Central memory CD8-positive, alpha-beta T cell (primary cell): ENCODE data around the gene PALLD.
"Not testable (repeated sequence)": the region's sequence is repeated elsewhere in the genome, so short reads cannot be mapped to it uniquely, and the experiment has no call there.

Experiments used
- ATAC-seq: fragments of 150-1000 bp; cut with Tn5 transposase; replicated peaks from 2 replicates; pipeline ENCODE4 v1.10.0; 2022; ENCODE audit warnings: mild to moderate bottlenecking, moderate FRiP score, moderate number of reproducible peaks; ENCODE audit not compliant: poor library complexity, severe bottlenecking; ENCODE audit errors: extremely low read depth
- DNase-seq, 2 donors: peaks; one replicate each; pipeline ENCODE4 v3.0.0; 2021; ENCODE audit warnings: low spot score in 2 of 2
- H3K27ac Mint-ChIP-seq: one replicate; pipeline ENCODE4 v1.8.0; 2022; ENCODE audit warnings: low read depth, mild to moderate bottlenecking, moderate library complexity, mixed read lengths
- H3K27me3 Mint-ChIP-seq: one replicate; pipeline ENCODE4 v1.8.0; 2022; ENCODE audit warnings: mixed read lengths
- H3K36me3 Mint-ChIP-seq: one replicate; pipeline ENCODE4 v1.8.0; 2022; ENCODE audit warnings: mild to moderate bottlenecking, moderate library complexity, mixed read lengths; ENCODE audit not compliant: insufficient read depth
- H3K4me1 Mint-ChIP-seq: one replicate; pipeline ENCODE4 v1.8.0; 2022; ENCODE audit warnings: mixed read lengths
- H3K4me3 Mint-ChIP-seq: one replicate; pipeline ENCODE4 v1.8.0; 2022; ENCODE audit warnings: mild to moderate bottlenecking, moderate library complexity, mixed read lengths
- H3K9me3 Mint-ChIP-seq: one replicate; pipeline ENCODE4 v1.8.0; 2022; ENCODE audit warnings: mixed read lengths

The PALLD gene

DNA sequence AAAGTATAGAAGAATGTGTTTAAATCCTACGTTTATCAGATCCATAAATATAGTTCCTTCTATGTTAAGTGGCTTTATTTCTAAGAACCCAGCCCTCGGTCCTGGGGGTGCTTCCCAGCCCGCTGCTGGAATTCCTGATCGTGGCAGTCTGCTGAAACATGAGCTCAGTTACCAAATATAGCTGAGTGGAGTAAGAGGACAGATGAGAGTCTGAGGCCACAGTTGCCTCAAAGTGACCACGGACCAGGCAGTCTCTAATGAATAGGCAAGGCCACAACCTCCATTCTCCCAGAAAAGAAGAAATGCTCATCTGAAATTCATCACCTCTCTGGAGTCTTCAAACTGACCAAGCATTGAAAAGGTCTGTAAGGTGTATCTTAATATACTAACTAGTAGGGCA lies at the start of gene PALLD:
PALLD (plus strand) TSS at position 219 of the 400 bp plus-strand sequence.
- Mint-ChIP-seq H3K4me1 (no peaks in the 10 kb centered on the region), H3K9me3 (no peaks in the 10 kb centered on the region), H3K36me3 (no peaks in the 10 kb centered on the region), H3K27me3 (peaks cover 38% of the 10 kb centered on the region), H3K27ac (no peak within 1 kb of the TSS), H3K4me3 (no peak within 1 kb of the TSS)
- DNase-seq = no peak
- no peak for ATAC-seq

GRCh38 chr4:168449063-168449462 lies 47.8 kb upstream of the PALLD start:
- H3K4me3 Mint-ChIP-seq, H3K27me3 Mint-ChIP-seq, ATAC-seq, DNase-seq, H3K27ac Mint-ChIP-seq, H3K9me3 Mint-ChIP-seq: not testable (repeated sequence)
- Mint-ChIP-seq H3K36me3 (peaks cover 18% of the 10 kb centered on the region), H3K4me1 (peaks cover 21% of the 10 kb centered on the region)

DNA sequence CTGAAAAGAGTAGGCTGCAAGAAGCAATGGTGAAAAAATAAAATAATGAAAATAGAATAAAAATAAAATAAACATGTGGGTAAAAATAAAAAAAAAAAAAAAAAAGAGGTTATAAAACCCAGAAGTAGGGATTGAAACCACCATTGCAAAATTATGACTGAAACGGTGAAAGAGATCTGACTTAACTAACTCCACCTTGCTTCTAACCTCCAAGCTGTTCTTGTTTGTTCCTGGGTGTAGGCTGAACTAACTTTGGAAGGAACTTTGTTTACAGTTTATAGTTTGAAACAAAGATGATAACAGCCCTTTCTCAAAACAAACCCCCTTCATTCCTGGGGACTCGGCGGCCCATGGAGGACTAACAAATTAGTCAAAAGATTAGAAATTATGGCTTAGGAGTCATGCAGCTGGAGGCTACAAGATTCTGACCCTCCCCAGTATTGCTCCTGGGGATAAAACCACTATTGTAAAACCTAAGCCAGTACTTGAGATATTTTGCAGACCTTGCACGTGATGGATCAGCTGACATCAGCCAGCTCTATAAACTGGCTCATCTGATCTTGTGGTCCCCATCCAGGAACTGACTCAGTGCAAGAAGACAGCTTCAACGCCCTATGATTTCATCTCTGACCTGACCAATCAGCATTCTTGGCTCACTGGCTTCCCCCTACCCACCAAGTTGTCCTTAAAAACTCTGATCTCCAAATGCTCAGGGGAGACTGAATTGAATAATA lies 47.0 kb upstream of the PALLD start:
- ATAC-seq = no peak
- H3K9me3 Mint-ChIP-seq = no peaks in the 10 kb centered on the region

GRCh38 chr4:168451331-168451730 lies 45.5 kb upstream of the PALLD start:
- H3K4me1 Mint-ChIP-seq = peaks cover 21% of the 10 kb centered on the region
- no peak overlapping the region for H3K4me3 Mint-ChIP-seq
- H3K9me3 Mint-ChIP-seq = no peaks in the 10 kb centered on the region
- no peak for DNase-seq
- peak overlapping the region; percentile 42 for H3K27ac Mint-ChIP-seq
- ATAC-seq = no peak
- H3K27me3 Mint-ChIP-seq = no peaks in the 10 kb centered on the region
- peaks cover 22% of the 10 kb centered on the region for H3K36me3 Mint-ChIP-seq

More for the DNA sequence above, 47.0 kb upstream of the PALLD start:
- DNase-seq = no peak
- no peaks in the 10 kb centered on the region for H3K27me3 Mint-ChIP-seq
- H3K4me3 Mint-ChIP-seq = no peak overlapping the region
- peak overlapping the region; percentile 21 for H3K27ac Mint-ChIP-seq
- peaks cover 18% of the 10 kb centered on the region for H3K36me3 Mint-ChIP-seq
- H3K4me1 Mint-ChIP-seq = peaks cover 21% of the 10 kb centered on the region

DNA sequence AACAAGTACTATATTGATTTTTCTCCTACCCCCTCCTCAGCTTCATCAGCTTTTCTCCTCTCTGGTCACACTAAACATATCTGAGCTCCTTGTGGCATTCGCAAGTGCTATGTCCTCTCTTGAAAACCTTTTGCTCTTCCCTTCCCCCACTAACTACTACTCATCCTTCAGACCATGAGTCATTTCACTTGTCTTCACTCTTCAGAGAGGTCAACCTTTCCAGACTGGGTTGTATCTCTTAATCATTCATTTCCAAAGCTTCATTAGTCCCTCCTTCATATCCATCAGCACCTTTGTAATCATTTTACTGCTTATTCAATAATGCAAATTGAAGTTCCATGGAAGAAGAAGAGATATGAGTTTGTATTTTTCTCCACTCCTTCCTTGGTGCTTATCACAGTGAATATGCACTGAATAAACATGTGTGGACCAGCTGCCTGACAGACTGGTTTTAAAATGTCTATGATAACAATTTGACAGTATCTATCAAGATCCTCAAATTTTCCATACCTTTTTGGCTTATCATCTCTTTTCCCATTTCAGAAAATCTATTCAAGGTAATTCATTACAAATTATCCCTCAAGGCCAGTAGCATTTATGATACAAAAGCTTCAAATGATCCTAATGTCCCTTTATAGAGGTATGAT lies 45.0 kb upstream of the PALLD start:
- Mint-ChIP-seq H3K27ac (peak overlapping the region; percentile 42), H3K4me3 (no peak overlapping the region), H3K4me1 (peaks cover 21% of the 10 kb centered on the region), H3K27me3 (no peaks in the 10 kb centered on the region), H3K9me3 (no peaks in the 10 kb centered on the region), H3K36me3 (peaks cover 22% of the 10 kb centered on the region)
- ATAC-seq (peak; percentile 40), DNase-seq (no peak)

- Mint-ChIP-seq H3K4me1 (peaks cover 21% of the 10 kb centered on the region), H3K4me3 (no peak overlapping the region), H3K9me3 (peaks cover under 1% of the 10 kb centered on the region), H3K27me3 (no peaks in the 10 kb centered on the region), H3K27ac (no peak overlapping the region), H3K36me3 (peaks cover 22% of the 10 kb centered on the region)
- DNase-seq = no peak
- ATAC-seq = no peak
These were observed 43.7 kb upstream of the PALLD start for GRCh38 chr4:168453146-168453545.

- not testable (repeated sequence) for H3K4me1 Mint-ChIP-seq, H3K27me3 Mint-ChIP-seq, ATAC-seq, H3K27ac Mint-ChIP-seq, DNase-seq, H3K9me3 Mint-ChIP-seq, H3K4me3 Mint-ChIP-seq
- peaks cover 15% of the 10 kb centered on the region for H3K36me3 Mint-ChIP-seq
These were observed 38.6 kb upstream of the PALLD start for GRCh38 chr4:168458256-168458655.

DNA sequence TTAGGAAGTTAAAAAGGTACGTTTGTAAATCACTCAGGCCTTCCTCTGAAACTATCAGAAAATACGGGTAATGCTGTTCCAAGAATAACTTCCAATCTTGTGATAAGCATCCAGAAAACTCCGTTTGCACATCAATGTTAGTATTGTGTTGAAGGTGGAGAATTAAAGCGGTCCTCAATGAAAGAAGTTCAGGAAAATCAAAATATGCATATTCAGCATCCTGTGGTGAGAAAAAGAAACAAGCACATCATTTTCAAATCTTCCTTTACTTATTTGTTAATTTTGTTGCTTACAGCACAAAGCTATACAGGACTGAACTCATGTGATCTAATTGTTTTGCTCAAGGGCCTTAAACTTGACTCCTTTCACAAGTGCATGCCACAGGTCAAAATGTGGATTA lies 35.0 kb upstream of the PALLD start:
- ATAC-seq (no peak), DNase-seq (no peak)
- Mint-ChIP-seq H3K4me1 (no peaks in the 10 kb centered on the region), H3K27ac (no peak overlapping the region), H3K27me3 (no peaks in the 10 kb centered on the region), H3K36me3 (peaks cover 13% of the 10 kb centered on the region), H3K4me3 (no peak overlapping the region), H3K9me3 (peaks cover 3% of the 10 kb centered on the region)

DNA sequence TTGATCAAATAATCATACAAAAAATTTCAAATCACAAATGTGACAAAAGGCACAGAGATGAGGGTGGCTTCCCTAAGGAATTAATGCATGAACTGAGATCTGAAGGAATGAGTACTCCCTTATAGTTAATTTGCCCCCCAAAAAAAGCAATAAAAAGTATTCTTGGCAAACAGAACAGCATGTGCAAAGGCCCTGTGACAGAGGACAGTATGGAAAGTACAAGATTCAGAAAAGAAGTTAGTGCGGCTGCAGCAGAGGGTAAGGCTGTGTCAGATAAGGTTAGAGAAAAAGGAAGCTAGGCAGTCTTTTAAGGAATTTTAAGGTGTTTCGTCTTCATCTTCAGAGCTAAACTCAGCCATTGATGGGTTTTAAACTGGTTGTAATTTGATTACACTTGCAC lies 23.9 kb upstream of the PALLD start:
- Mint-ChIP-seq H3K27ac (peak overlapping the region; percentile 26), H3K36me3 (peaks cover 26% of the 10 kb centered on the region), H3K4me3 (no peak overlapping the region), H3K27me3 (no peaks in the 10 kb centered on the region), H3K9me3 (no peaks in the 10 kb centered on the region), H3K4me1 (peaks cover 51% of the 10 kb centered on the region)
- ATAC-seq (no peak), DNase-seq (no peak)

DNA sequence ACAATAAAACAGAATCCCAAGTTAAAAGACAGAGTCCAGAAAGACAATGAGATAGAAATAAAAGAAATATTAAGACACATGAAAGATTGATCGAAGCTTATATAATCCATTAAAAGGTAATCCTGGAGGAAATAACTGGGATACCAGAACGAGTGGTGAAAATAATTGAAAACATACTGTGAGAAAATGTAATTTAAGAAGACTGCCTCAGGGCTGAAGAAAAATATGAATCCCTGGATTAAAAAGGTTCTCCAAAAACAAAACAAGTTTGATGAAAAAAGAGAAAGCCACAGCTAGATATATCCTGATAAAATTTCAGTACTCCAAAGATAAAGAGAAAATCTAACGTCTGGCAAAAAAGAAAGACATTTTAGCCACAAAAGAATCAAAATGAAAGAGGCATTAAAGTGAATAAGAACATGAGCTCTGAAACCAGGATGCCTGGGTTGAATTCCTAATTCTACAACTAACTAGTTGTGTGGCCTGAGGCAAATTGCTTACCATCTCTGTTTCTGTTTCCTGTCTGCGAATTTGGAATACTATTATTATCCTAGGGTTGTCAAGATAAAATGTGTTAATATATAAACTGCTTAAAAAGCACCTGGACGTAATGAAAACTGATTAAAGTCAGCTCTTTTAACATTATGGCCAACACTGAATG lies 22.1 kb upstream of the PALLD start:
- Mint-ChIP-seq H3K36me3 (peaks cover 27% of the 10 kb centered on the region), H3K27me3 (no peaks in the 10 kb centered on the region), H3K27ac (peak overlapping the region; percentile 55), H3K4me1 (peaks cover 64% of the 10 kb centered on the region), H3K4me3 (no peak overlapping the region), H3K9me3 (no peaks in the 10 kb centered on the region)
- DNase-seq = no peak
- no peak for ATAC-seq

GRCh38 chr4:168475745-168476144 lies 21.1 kb upstream of the PALLD start:
- Mint-ChIP-seq H3K9me3 (no peaks in the 10 kb centered on the region), H3K27me3 (no peaks in the 10 kb centered on the region), H3K4me3 (no peak overlapping the region), H3K36me3 (peaks cover 28% of the 10 kb centered on the region), H3K4me1 (peaks cover 72% of the 10 kb centered on the region), H3K27ac (no peak overlapping the region)
- DNase-seq (no peak), ATAC-seq (no peak)

DNA sequence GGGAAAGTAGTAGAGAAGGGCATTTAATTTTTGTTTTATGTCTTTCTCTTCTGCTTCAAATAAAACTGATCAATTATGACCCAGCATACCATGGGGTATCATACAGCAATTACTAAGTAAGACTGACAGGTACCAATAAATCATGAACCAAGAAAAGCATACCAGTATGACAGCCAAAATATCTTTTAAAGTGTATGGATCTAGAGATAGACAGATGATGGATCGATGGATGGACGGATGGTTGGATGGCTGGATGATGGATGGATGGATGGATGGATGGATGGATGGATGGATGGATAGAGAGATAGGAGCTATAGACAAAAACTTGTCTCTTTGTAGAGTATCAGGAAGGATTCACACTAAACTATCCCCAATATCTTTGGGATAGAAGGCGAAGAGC lies 18.0 kb upstream of the PALLD start:
- Mint-ChIP-seq H3K4me3 (peak overlapping the region; percentile 97), H3K36me3 (peaks cover 29% of the 10 kb centered on the region), H3K27ac (peak overlapping the region; percentile 98), H3K9me3 (peaks cover 6% of the 10 kb centered on the region), H3K27me3 (no peaks in the 10 kb centered on the region), H3K4me1 (peaks cover 75% of the 10 kb centered on the region)
- DNase-seq = no peak
- no peak for ATAC-seq
